ENCODE data around the gene MCFD2.

Gene MCFD2

GRCh38 chr2:46865181-46865970 is 50.2 kb downstream of the MCFD2 start:
- Histone ChIP-seq H3K4me2 (ENCODE audit: low read length) (no peak overlapping the region), H3K9ac (ENCODE audit: low read depth, low read length) (no peak overlapping the region), H3K36me3 (ENCODE audit: insufficient read depth, low read length) (no peaks in the 10 kb centered on the region), H3K4me1 (ENCODE audit: control insufficient read depth, insufficient read depth, low read length) (peaks cover 11% of the 10 kb centered on the region), H3K4me3 (ENCODE audit: low read length) (no peak overlapping the region), H3K9me3 (replicated peaks; ENCODE audit: low read length) (peaks cover 10% of the 10 kb centered on the region), H3K27me3 (ENCODE audit: control insufficient read depth, insufficient read depth, low read length) (no peaks in the 10 kb centered on the region)

- Histone ChIP-seq H3K27me3 (ENCODE audit: control insufficient read depth, insufficient read depth, low read length) (no peaks in the 10 kb centered on the region), H3K4me3 (ENCODE audit: low read length) (no peak overlapping the region), H3K4me2 (ENCODE audit: low read length) (no peak overlapping the region), H3K36me3 (ENCODE audit: insufficient read depth, low read length) (no peaks in the 10 kb centered on the region), H3K4me1 (ENCODE audit: control insufficient read depth, insufficient read depth, low read length) (peaks cover 17% of the 10 kb centered on the region), H3K9ac (ENCODE audit: low read depth, low read length) (no peak overlapping the region), H3K9me3 (replicated peaks; ENCODE audit: low read length) (peaks cover 10% of the 10 kb centered on the region)
Observed at GRCh38 chr2:46863882-46864281, 51.7 kb downstream of the MCFD2 start.

GRCh38 chr2:46862514-46862913 is 53.1 kb downstream of the MCFD2 start:
- no peak overlapping the region for H3K4me3 ChIP-seq (ENCODE audit: low read length)
- H3K27me3 ChIP-seq (ENCODE audit: control insufficient read depth, insufficient read depth, low read length), result no peaks in the 10 kb centered on the region
- H3K36me3 ChIP-seq (ENCODE audit: insufficient read depth, low read length), result no peaks in the 10 kb centered on the region
- H3K4me1 ChIP-seq (ENCODE audit: control insufficient read depth, insufficient read depth, low read length), result peaks cover 30% of the 10 kb centered on the region
- no peak overlapping the region for H3K4me2 ChIP-seq (ENCODE audit: low read length)
- no peak overlapping the region for H3K9ac ChIP-seq (ENCODE audit: low read depth, low read length)
- peaks cover 10% of the 10 kb centered on the region for H3K9me3 ChIP-seq (replicated peaks; ENCODE audit: low read length)

- Histone ChIP-seq H3K9me3 (replicated peaks; ENCODE audit: low read length) (peaks cover 10% of the 10 kb centered on the region), H3K4me3 (ENCODE audit: low read length) (no peak overlapping the region), H3K9ac (ENCODE audit: low read depth, low read length) (no peak overlapping the region), H3K4me2 (ENCODE audit: low read length) (no peak overlapping the region), H3K27me3 (ENCODE audit: control insufficient read depth, insufficient read depth, low read length) (no peaks in the 10 kb centered on the region), H3K36me3 (ENCODE audit: insufficient read depth, low read length) (no peaks in the 10 kb centered on the region), H3K4me1 (ENCODE audit: control insufficient read depth, insufficient read depth, low read length) (peaks cover 34% of the 10 kb centered on the region)
Observed at GRCh38 chr2:46861916-46862315, 53.7 kb downstream of the MCFD2 start.

GRCh38 chr2:46859482-46859881 is 56.1 kb downstream of the MCFD2 start:
- Histone ChIP-seq H3K4me2 (ENCODE audit: low read length) (no peak overlapping the region), H3K9me3 (replicated peaks; ENCODE audit: low read length) (peaks cover under 1% of the 10 kb centered on the region), H3K27me3 (ENCODE audit: control insufficient read depth, insufficient read depth, low read length) (no peaks in the 10 kb centered on the region), H3K4me1 (ENCODE audit: control insufficient read depth, insufficient read depth, low read length) (peaks cover 49% of the 10 kb centered on the region), H3K36me3 (ENCODE audit: insufficient read depth, low read length) (no peaks in the 10 kb centered on the region), H3K4me3 (ENCODE audit: low read length) (peak overlapping the region; percentile 20), H3K9ac (ENCODE audit: low read depth, low read length) (peak overlapping the region; percentile 77)

GRCh38 chr2:46858702-46859090 is 56.9 kb downstream of the MCFD2 start:
- H3K4me3 ChIP-seq (ENCODE audit: low read length), result no peak overlapping the region
- peaks cover 53% of the 10 kb centered on the region for H3K4me1 ChIP-seq (ENCODE audit: control insufficient read depth, insufficient read depth, low read length)
- no peaks in the 10 kb centered on the region for H3K36me3 ChIP-seq (ENCODE audit: insufficient read depth, low read length)
- no peaks in the 10 kb centered on the region for H3K9me3 ChIP-seq (replicated peaks; ENCODE audit: low read length)
- peak overlapping the region; percentile 21 for H3K4me2 ChIP-seq (ENCODE audit: low read length)
- H3K9ac ChIP-seq (ENCODE audit: low read depth, low read length), result peak overlapping the region; percentile 77
- no peaks in the 10 kb centered on the region for H3K27me3 ChIP-seq (ENCODE audit: control insufficient read depth, insufficient read depth, low read length)

GRCh38 chr2:46857871-46858701 is 57.5 kb downstream of the MCFD2 start:
- H3K4me1 ChIP-seq (ENCODE audit: control insufficient read depth, insufficient read depth, low read length), result peaks cover 54% of the 10 kb centered on the region
- no peak overlapping the region for H3K4me3 ChIP-seq (ENCODE audit: low read length)
- H3K27me3 ChIP-seq (ENCODE audit: control insufficient read depth, insufficient read depth, low read length), result no peaks in the 10 kb centered on the region
- peak overlapping the region; percentile 72 for H3K9ac ChIP-seq (ENCODE audit: low read depth, low read length)
- H3K36me3 ChIP-seq (ENCODE audit: insufficient read depth, low read length), result no peaks in the 10 kb centered on the region
- peak overlapping the region; percentile 21 for H3K4me2 ChIP-seq (ENCODE audit: low read length)
- no peaks in the 10 kb centered on the region for H3K9me3 ChIP-seq (replicated peaks; ENCODE audit: low read length)

GRCh38 chr2:46856336-46856735 is 59.3 kb downstream of the MCFD2 start:
- H3K9me3 ChIP-seq (replicated peaks; ENCODE audit: low read length), result no peaks in the 10 kb centered on the region
- peak overlapping the region; percentile 72 for H3K9ac ChIP-seq (ENCODE audit: low read depth, low read length)
- peak overlapping the region; percentile 2 for H3K4me2 ChIP-seq (ENCODE audit: low read length)
- no peaks in the 10 kb centered on the region for H3K36me3 ChIP-seq (ENCODE audit: insufficient read depth, low read length)
- no peak overlapping the region for H3K4me3 ChIP-seq (ENCODE audit: low read length)
- H3K27me3 ChIP-seq (ENCODE audit: control insufficient read depth, insufficient read depth, low read length), result no peaks in the 10 kb centered on the region
- peaks cover 68% of the 10 kb centered on the region for H3K4me1 ChIP-seq (ENCODE audit: control insufficient read depth, insufficient read depth, low read length)

GRCh38 chr2:46855805-46856204 is 59.8 kb downstream of the MCFD2 start:
- Histone ChIP-seq H3K9me3 (replicated peaks; ENCODE audit: low read length) (no peaks in the 10 kb centered on the region), H3K9ac (ENCODE audit: low read depth, low read length) (peak overlapping the region; percentile 72), H3K27me3 (ENCODE audit: control insufficient read depth, insufficient read depth, low read length) (no peaks in the 10 kb centered on the region), H3K4me3 (ENCODE audit: low read length) (no peak overlapping the region), H3K4me1 (ENCODE audit: control insufficient read depth, insufficient read depth, low read length) (peaks cover 73% of the 10 kb centered on the region), H3K4me2 (ENCODE audit: low read length) (peak overlapping the region; percentile 2), H3K36me3 (ENCODE audit: insufficient read depth, low read length) (no peaks in the 10 kb centered on the region)

- Histone ChIP-seq H3K27me3 (ENCODE audit: control insufficient read depth, insufficient read depth, low read length) (no peaks in the 10 kb centered on the region), H3K4me3 (ENCODE audit: low read length) (no peak overlapping the region), H3K4me2 (ENCODE audit: low read length) (no peak overlapping the region), H3K4me1 (ENCODE audit: control insufficient read depth, insufficient read depth, low read length) (peaks cover 83% of the 10 kb centered on the region), H3K36me3 (ENCODE audit: insufficient read depth, low read length) (no peaks in the 10 kb centered on the region), H3K9me3 (replicated peaks; ENCODE audit: low read length) (no peaks in the 10 kb centered on the region), H3K9ac (ENCODE audit: low read depth, low read length) (peak overlapping the region; percentile 78)
Observed at GRCh38 chr2:46854260-46854659, 61.3 kb downstream of the MCFD2 start.

GRCh38 chr2:46852598-46852997 is 63.0 kb downstream of the MCFD2 start:
- H3K9ac ChIP-seq (ENCODE audit: low read depth, low read length), result peak overlapping the region; percentile 55
- no peak overlapping the region for H3K4me2 ChIP-seq (ENCODE audit: low read length)
- H3K27me3 ChIP-seq (ENCODE audit: control insufficient read depth, insufficient read depth, low read length), result no peaks in the 10 kb centered on the region
- H3K4me3 ChIP-seq (ENCODE audit: low read length), result no peak overlapping the region
- no peaks in the 10 kb centered on the region for H3K9me3 ChIP-seq (replicated peaks; ENCODE audit: low read length)
- no peaks in the 10 kb centered on the region for H3K36me3 ChIP-seq (ENCODE audit: insufficient read depth, low read length)
- H3K4me1 ChIP-seq (ENCODE audit: control insufficient read depth, insufficient read depth, low read length), result peaks cover 84% of the 10 kb centered on the region
